Breast epithelium (tissue), 4 donors: Measurements from ENCODE around the gene KATNIP. TPM values are rescaled to one million over a fixed set of nuclear protein-coding genes. Genes with fewer than 3 reads are reported as not detected.

Experiments used
- DNase-seq, 2 donors: peaks; one replicate each; pipeline ENCODE4 v3.0.0-alpha.2; 2019; ENCODE audit warnings: low spot score in 2 of 2
- H3K27ac ChIP-seq, 2 donors: fragments of 200-600 bp; sonication (generic) in 1 of 2; one replicate each; pipeline ENCODE4 v1.5.1; 2016 to 2019; ENCODE audit warnings: mild to moderate bottlenecking in 1 of 2
- H3K27me3 ChIP-seq, 2 donors: fragments of 200-600 bp; sonication (generic) in 1 of 2; one replicate each; pipeline versions ENCODE4 v1.5.1 to v1.6.0; 2017 to 2019; ENCODE audit warnings: control low read depth in 1 of 2, mild to moderate bottlenecking in 1 of 2
- H3K36me3 ChIP-seq: fragments of 200-600 bp; one replicate; pipeline ENCODE4 v1.5.1; 2019
- H3K4me1 ChIP-seq, 2 donors: fragments of 200-600 bp; sonication (generic); one replicate each; pipeline ENCODE4 v1.5.1; 2016 to 2019; ENCODE audit warnings: control low read depth in 1 of 2
- H3K4me3 ChIP-seq, 3 donors: fragments of 200-600 bp; sonication (generic); 1 replicate in 2 of 3; 2 replicates in 1 of 3; pipeline ENCODE4 v1.5.1; 2016 to 2019; ENCODE audit warnings: mild to moderate bottlenecking in 3 of 3, moderate library complexity in 2 of 3
- H3K9me3 ChIP-seq, 2 donors: fragments of 200-600 bp; sonication (generic) in 1 of 2; one replicate each; pipeline ENCODE4 v1.5.1; 2016 to 2019; ENCODE audit warnings: control low read depth in 1 of 2
- POLR2A ChIP-seq: fragments of 450-650 bp; IDR thresholded peaks from one replicate; pipeline ENCODE4 v1.6.1; 2016; ENCODE audit warnings: antibody characterized with exemption, mild to moderate bottlenecking, moderate library complexity
- POLR2AphosphoS5 ChIP-seq, 3 donors: sonication (generic); formaldehyde crosslinking; IDR thresholded peaks; one replicate each; pipeline ENCODE4 v1.6.1; 2017; ENCODE audit warnings: antibody characterized with exemption in 3 of 3
- intact Hi-C: fragments of 100-400 bp; cut with DNase I; formaldehyde crosslinking; loops from one replicate; pipeline ENCODE4 v1.15.1; 2023; ENCODE audit warnings: low total_unique reads
- total RNA-seq, 3 donors: library from RNA; depleted of rRNA; stranded (reverse); fragments of >200 nt; gene quantifications; one replicate each; pipeline ENCODE4 v1.1.0, GENCODE V29; 2016
- TF ChIP-seq, protein P1 (sequence below), 3 donors: fragments of 450-650 bp; IDR thresholded peaks; one replicate each; pipeline ENCODE4 v1.5.1; 2016 to 2017; ENCODE audit warnings: antibody characterized with exemption in 3 of 3, mild to moderate bottlenecking in 3 of 3, moderate library complexity in 3 of 3

Gene KATNIP
- total RNA-seq, 3 donors from 2014 or later, result 14.4 to 46.9 (median 31.6) TPM

DNA sequence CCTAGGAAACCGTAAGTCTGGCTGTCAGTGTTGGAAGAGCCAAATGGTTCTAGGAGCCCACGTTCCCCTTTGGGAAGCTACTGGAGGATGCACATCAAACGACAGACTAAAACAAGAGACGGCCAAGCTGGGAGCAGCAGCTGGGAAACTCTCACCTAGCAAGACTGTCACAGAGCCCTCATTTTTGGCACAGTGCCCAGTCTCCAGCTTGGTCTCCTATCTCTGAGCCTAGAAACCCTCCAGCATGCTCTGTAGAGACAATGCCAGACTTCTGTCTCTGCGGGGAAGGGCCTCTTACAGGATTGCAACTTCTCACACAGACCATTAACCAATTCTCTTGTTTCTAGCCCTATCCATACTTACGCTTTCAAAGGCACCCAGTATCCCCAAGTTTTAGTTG, 23.8 kb upstream of the KATNIP start:
- Histone ChIP-seq H3K4me3 (no peak overlapping the region), H3K36me3 (no peaks in the 10 kb centered on the region), H3K27me3 (no peaks in the 10 kb centered on the region), H3K9me3 (peaks cover 0 to 14% of the 10 kb centered on the region in 2 donors), H3K27ac (no peak overlapping the region), H3K4me1 (no peaks in the 10 kb centered on the region)
- TF ChIP-seq, protein P1, sequence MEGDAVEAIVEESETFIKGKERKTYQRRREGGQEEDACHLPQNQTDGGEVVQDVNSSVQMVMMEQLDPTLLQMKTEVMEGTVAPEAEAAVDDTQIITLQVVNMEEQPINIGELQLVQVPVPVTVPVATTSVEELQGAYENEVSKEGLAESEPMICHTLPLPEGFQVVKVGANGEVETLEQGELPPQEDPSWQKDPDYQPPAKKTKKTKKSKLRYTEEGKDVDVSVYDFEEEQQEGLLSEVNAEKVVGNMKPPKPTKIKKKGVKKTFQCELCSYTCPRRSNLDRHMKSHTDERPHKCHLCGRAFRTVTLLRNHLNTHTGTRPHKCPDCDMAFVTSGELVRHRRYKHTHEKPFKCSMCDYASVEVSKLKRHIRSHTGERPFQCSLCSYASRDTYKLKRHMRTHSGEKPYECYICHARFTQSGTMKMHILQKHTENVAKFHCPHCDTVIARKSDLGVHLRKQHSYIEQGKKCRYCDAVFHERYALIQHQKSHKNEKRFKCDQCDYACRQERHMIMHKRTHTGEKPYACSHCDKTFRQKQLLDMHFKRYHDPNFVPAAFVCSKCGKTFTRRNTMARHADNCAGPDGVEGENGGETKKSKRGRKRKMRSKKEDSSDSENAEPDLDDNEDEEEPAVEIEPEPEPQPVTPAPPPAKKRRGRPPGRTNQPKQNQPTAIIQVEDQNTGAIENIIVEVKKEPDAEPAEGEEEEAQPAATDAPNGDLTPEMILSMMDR (IDR thresholded peaks at IDR 0.05), result no peak
- TF ChIP-seq POLR2AphosphoS5 (IDR thresholded peaks at IDR 0.05) (no peak), POLR2A (no peak)
- no peak for DNase-seq
- intact Hi-C loops, result no loop called here

- Histone ChIP-seq H3K27ac (no peak overlapping the region), H3K4me1 (no peaks in the 10 kb centered on the region), H3K27me3 (no peaks in the 10 kb centered on the region), H3K9me3 (peaks cover 0 to 14% of the 10 kb centered on the region in 2 donors), H3K36me3 (peaks cover 9% of the 10 kb centered on the region), H3K4me3 (no peak overlapping the region)
- intact Hi-C loops, result no loop called here
- TF ChIP-seq, protein P1 (IDR thresholded peaks at IDR 0.05), result no peak
- TF ChIP-seq POLR2A (no peak), POLR2AphosphoS5 (IDR thresholded peaks at IDR 0.05) (no peak)
- DNase-seq, result no peak
Observed at GRCh38 chr16:27528294-27528693, 21.6 kb upstream of the KATNIP start.

DNA sequence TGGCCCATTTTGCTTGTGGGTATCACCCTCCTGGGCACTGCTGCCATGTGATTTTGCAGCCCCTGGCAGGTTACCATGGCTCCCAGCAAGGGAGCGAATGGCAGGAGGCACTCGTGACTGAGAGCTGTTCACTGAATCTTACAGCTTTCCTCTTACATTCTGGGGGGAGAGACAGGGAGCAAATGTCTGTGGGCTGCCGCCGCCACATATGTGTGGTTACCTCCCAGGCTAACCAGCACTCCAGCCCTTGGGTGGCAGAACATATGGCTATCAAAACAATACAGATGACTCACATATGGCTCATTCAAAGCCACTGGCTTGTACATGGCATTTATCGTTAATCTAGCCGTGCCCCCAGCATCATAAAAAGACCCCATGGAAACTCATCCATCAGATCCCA, 20.0 kb upstream of the KATNIP start:
- Histone ChIP-seq H3K27ac (no peak overlapping the region), H3K36me3 (peaks cover 9% of the 10 kb centered on the region), H3K27me3 (no peaks in the 10 kb centered on the region), H3K4me3 (no peak overlapping the region), H3K4me1 (no peaks in the 10 kb centered on the region), H3K9me3 (peaks cover 0 to 12% of the 10 kb centered on the region in 2 donors)
- TF ChIP-seq POLR2AphosphoS5 (IDR thresholded peaks at IDR 0.05) (no peak), POLR2A (no peak)
- TF ChIP-seq, protein P1 (IDR thresholded peaks at IDR 0.05), result no peak
- intact Hi-C loops, result no loop called here
- DNase-seq, result no peak

GRCh38 chr16:27531186-27531585, 18.8 kb upstream of the KATNIP start:
- Histone ChIP-seq H3K4me3 (no peak overlapping the region), H3K27me3 (no peaks in the 10 kb centered on the region), H3K36me3 (peaks cover 9% of the 10 kb centered on the region), H3K4me1 (no peaks in the 10 kb centered on the region), H3K9me3 (peaks cover 0 to under 1% of the 10 kb centered on the region in 2 donors), H3K27ac (no peak overlapping the region)
- no peak for DNase-seq
- intact Hi-C loops, result no loop called here
- TF ChIP-seq, protein P1 (IDR thresholded peaks at IDR 0.05), result no peak
- no peak for TF ChIP-seq POLR2AphosphoS5 (IDR thresholded peaks at IDR 0.05)
- TF ChIP-seq POLR2A, result no peak

GRCh38 chr16:27531826-27532800, 17.8 kb upstream of the KATNIP start:
- Histone ChIP-seq H3K27me3 (no peaks in the 10 kb centered on the region), H3K9me3 (no peaks in the 10 kb centered on the region), H3K36me3 (peaks cover 9% of the 10 kb centered on the region), H3K27ac (no peak overlapping the region), H3K4me3 (no peak overlapping the region), H3K4me1 (no peaks in the 10 kb centered on the region)
- DNase-seq, result no peak
- intact Hi-C loops, result no loop called here
- TF ChIP-seq POLR2A, result no peak
- TF ChIP-seq, protein P1 (IDR thresholded peaks at IDR 0.05), result no peak
- no peak for TF ChIP-seq POLR2AphosphoS5 (IDR thresholded peaks at IDR 0.05)
